ENCODE data around the gene LHX3.

LHX3 gene

GRCh38 chr9:136209786-136210185 is 4.9 kb upstream of the LHX3 start:
- ChIA-PET CTCF (interaction anchor here (0.9 kb wide), 1 partner anchor 10 kb away, joined by 3 read pairs; no protein-coding TSS in a partner anchor), POLR2A (no interaction called here)
- no peak for DNase-seq (ENCODE audit: extremely low spot score)
- TF ChIP-seq, protein P1, sequence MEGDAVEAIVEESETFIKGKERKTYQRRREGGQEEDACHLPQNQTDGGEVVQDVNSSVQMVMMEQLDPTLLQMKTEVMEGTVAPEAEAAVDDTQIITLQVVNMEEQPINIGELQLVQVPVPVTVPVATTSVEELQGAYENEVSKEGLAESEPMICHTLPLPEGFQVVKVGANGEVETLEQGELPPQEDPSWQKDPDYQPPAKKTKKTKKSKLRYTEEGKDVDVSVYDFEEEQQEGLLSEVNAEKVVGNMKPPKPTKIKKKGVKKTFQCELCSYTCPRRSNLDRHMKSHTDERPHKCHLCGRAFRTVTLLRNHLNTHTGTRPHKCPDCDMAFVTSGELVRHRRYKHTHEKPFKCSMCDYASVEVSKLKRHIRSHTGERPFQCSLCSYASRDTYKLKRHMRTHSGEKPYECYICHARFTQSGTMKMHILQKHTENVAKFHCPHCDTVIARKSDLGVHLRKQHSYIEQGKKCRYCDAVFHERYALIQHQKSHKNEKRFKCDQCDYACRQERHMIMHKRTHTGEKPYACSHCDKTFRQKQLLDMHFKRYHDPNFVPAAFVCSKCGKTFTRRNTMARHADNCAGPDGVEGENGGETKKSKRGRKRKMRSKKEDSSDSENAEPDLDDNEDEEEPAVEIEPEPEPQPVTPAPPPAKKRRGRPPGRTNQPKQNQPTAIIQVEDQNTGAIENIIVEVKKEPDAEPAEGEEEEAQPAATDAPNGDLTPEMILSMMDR (IDR thresholded peaks at IDR 0.05; ENCODE audit: control extremely low read depth, extremely low read depth, low read depth, missing control alignments) = no peak

GRCh38 chr9:136209232-136209631 is 4.3 kb upstream of the LHX3 start:
- CTCF ChIA-PET = interaction anchor here (0.9 kb wide), 1 partner anchor 10 kb away, joined by 3 read pairs; no protein-coding TSS in a partner anchor
- POLR2A ChIA-PET = no interaction called here
- DNase-seq (ENCODE audit: extremely low spot score) = no peak
- TF ChIP-seq, protein P1 (IDR thresholded peaks at IDR 0.05; ENCODE audit: control extremely low read depth, extremely low read depth, low read depth, missing control alignments) = no peak

DNA sequence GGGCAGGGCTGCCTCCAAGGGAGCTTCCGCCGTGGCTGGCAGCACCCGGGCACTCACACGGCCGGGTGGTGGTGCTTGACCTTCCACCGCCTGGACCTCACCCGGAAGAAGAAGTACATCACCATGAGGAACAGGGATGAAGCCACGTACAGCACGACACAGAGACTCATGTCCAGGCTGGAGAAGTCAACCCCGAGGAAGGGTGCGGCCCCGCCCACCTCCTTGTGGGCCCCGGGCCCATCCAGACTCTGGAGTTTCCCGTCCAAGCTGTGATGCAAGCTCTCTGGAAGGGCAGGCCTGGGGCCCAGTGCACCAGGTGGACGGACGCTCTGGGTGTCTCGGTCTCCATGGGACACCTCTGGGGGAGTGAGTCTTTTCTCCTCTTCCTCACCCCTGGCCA is 3.7 kb upstream of the LHX3 start:
- TF ChIP-seq, protein P1 (IDR thresholded peaks at IDR 0.05; ENCODE audit: control extremely low read depth, extremely low read depth, low read depth, missing control alignments) = no peak
- CTCF ChIA-PET = interaction anchor here (0.8 kb wide), 1 partner anchor 9 kb away, joined by 3 read pairs; no protein-coding TSS in a partner anchor
- POLR2A ChIA-PET = no interaction called here
- no peak for DNase-seq (ENCODE audit: extremely low spot score)

DNA sequence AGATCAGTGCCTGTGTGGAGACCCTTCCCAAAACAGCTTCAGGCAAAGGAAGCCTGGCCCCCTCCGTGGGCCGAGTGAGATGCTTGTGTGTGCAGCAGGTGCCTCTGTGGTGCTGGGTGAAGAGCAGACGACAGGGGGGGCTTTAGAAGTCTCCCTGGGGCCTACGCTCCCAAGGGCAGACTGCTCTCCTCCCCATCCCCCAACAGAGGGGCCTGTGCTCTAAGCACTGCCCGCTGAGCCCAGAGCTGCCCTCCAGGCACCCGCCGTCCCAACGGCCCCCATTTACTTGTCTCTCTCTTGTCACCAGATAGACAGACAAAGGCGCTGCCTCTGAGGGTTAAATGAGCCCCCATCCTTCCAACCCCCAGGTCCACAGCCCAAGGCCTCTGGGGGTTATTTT is 2.7 kb upstream of the LHX3 start:
- ChIA-PET POLR2A (no interaction called here), CTCF (interaction anchor here (1.8 kb wide), 1 partner anchor 18 kb away, joined by 4 read pairs; no protein-coding TSS in a partner anchor)
- TF ChIP-seq, protein P1 (IDR thresholded peaks at IDR 0.05; ENCODE audit: control extremely low read depth, extremely low read depth, low read depth, missing control alignments) = no peak
- no peak for DNase-seq (ENCODE audit: extremely low spot score)

DNA sequence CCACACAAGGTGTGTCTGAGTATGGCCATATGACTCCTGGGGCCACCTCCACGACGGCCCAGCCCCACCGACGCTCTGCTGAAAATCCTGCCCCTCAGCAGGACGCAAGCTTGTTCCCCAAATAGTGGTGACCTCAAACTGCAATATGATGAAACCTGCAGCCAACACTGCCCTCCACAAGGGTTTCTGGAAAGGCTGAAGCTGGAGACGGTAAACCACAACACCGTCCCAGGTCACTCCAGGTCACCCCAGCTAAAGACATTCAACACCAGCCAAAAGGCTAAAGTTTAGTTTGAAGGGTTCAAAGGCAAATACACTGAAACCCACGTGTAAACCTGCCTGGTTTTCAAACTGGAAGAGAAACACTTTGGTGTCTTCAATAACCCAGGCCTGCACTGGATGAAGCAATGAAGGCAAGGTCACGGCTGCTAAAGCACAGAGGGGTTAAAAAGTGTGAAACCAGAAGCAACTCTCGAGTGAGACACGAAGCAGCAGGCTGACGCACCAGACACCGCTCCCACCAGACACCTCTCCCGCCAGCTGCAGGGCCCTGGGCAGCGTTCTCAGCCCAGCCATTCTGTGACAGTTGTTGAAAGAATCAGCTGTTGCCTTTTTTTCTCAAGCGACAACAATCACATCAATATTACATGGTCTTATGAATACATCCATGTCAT is 1.8 kb upstream of the LHX3 start:
- CTCF ChIA-PET = interaction anchor here (0.9 to 1.8 kb wide), 3 partner anchors 12 to 20 kb away, joined by 3 to 4 read pairs (median 3); no protein-coding TSS in a partner anchor
- TF ChIP-seq, protein P1 (IDR thresholded peaks at IDR 0.05; ENCODE audit: control extremely low read depth, extremely low read depth, low read depth, missing control alignments) = no peak
- POLR2A ChIA-PET = no interaction called here
- DNase-seq (ENCODE audit: extremely low spot score) = no peak

GRCh38 chr9:136205707-136205992 is 722 bp upstream of the LHX3 start:
- DNase-seq (ENCODE audit: extremely low spot score) = no peak
- CTCF ChIA-PET = interaction anchor here (1.8 kb wide), 1 partner anchor 20 kb away, joined by 4 read pairs; no protein-coding TSS in a partner anchor
- POLR2A ChIA-PET = no interaction called here
- TF ChIP-seq, protein P1 (IDR thresholded peaks at IDR 0.05; ENCODE audit: control extremely low read depth, extremely low read depth, low read depth, missing control alignments) = no peak

All from GM10248 (cell line).